CD4-positive, alpha-beta T cell treated with Interleukin-6 for 4 hours (primary cell): ENCODE measurements around the gene KCNJ4.
"Not testable (repeated sequence)": the region's sequence is repeated elsewhere in the genome, so short reads cannot be mapped to it uniquely, and the experiment has no call there.

Experiments
- DNase-seq: peaks from one replicate; pipeline ENCODE4 v3.0.0-alpha.2; 2020; ENCODE audit warnings: mixed read lengths

Gene KCNJ4

DNA sequence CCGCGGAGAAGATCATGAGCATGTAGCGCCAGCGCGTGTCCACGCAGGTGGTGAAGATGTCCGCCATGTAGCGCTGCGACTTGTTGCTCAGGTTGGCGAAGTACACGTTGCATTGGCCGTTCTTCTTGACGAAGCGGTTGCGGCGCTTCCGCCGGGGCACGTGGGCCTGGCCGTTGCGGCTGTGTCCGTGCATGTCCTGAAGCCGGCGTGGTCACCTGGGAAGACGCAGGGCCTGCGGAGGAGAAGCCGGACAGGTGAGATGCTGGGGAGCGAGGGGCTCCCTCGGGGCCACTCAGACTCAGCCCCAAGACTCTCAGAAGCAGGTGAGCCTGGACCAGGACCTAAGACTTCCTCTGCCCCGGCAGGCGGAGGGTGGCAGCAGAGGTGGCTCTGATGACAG is 27.1 kb downstream of the KCNJ4 start:
- DNase-seq, result no peak

DNA sequence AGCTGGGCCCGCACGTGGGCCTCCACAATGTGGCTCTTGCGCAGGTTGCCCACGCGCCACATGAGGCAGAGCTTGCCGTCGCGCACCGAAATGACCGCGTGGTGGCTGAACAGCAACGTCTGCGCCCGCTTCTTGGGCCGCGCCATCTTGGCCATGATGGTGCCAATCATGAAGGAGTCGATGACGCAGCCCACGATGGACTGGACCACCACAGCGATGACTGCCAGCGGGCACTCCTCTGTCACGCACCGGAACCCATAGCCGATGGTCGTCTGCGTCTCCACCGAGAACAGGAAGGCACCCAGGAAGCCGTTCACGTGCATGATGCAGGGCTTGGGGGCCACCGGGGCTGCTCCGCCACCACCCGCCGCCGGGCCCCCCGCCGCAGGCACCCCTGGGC is 27.5 kb downstream of the KCNJ4 start:
- DNase-seq, result no peak

DNA sequence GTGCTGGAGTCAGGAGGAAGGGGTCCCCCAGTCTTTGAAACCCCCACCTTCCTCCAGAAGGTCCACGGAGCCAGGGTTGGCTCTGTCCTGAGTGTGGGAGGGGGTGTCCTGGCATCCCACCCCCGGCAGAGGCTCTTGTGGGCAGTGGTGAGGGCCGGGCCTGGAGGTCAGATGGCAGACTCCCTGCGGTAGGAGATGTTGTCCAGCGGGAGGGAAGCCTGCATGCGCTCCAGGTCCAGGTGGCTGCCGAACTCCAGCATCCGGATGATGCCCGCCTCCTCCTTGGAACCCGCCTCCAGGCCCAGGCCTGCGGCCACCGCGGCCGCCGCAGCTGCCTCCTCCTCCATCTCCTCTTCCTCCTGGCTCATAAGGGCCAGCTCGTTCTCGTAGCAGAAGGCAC is 28.4 kb downstream of the KCNJ4 start:
- no peak for DNase-seq

DNA sequence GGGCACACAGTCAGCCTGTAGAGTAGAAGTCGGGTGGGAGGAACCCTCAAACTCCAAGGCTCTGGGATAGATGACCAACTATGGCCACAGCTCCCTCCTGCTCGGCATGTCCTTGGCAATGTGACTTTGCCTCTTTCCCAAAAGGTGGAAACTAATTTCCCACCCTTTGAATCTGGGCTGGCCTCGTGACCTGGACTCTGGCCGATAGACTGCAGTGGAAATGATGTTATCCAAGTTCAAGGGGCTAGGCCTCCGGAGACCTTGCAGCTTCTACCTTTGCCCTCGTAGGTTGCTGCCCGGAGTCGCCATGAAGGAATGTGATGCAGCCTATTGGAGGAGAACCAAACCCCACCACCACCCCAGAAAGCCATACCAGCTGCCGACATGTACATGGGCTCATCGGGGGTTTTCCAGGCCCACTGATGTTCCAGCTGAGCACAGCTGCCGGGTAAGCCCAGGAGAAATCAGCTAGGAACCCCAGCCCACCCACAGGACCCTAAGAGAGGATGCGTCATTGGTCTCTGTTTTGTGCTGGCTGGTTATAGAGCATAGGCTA is 30.4 kb downstream of the KCNJ4 start:
- no peak for DNase-seq

GRCh38 chr22:38423512-38424503 is 31.2 kb downstream of the KCNJ4 start:
- DNase-seq, result no peak

- no peak for DNase-seq
Observed at GRCh38 chr22:38422611-38423511, 32.1 kb downstream of the KCNJ4 start.

DNA sequence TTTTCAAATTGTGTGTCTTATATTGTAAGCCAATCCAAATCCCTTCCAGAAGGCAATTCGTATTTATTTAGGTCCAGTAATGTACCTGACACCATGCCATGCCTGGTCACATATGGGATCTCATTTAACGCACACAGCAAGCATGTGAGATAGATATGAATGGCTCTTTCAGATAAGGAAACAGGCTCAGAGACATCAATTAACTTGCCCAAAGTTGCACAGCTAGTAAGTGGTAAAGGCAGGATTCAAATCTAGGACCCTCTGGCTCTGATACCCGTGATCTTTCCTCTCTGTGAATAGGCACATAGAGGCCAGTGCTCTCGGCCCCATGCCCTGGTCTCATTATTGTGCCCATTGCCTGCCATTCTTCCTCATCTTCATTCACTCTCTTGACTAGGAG is 34.3 kb downstream of the KCNJ4 start:
- DNase-seq, result no peak

- no peak for DNase-seq
Observed at GRCh38 chr22:38419858-38420160, 35.2 kb downstream of the KCNJ4 start.

DNA sequence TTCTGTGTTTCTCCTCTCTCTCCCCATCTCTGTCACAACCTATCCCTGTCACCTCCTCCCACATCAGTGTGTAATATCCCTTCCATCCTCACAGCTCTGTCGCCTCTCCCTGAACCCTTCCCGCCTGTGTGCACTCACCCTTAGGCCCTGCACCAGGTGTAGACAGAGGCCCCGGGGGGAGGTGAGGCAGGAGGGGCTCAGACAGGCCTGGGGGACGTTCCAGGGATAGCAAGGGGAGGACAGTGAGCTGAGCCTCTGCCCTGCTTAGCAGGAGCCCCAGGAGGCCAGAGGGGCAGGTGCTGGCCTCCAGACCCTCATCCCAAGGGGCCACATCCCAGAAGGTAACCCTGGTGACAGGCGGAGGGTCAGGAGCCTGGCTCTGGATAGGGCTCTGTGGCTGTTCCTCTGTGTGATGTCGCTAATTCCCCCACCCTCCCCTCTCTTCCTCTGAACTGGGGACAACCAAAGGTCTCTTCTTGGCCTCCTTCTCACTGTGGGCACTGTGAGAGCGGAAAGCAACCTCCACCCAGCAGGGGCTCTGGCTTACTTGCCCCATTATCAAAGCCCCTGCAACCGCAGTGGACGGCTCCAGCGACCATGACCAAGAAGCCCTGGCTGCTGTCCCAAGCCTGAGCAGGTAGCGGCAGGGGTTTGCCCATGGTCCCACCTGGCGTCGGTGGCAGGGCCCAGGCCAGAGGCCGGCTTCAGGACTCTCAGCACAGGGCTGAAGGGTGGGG is 35.7 kb downstream of the KCNJ4 start:
- DNase-seq, result no peak

DNA sequence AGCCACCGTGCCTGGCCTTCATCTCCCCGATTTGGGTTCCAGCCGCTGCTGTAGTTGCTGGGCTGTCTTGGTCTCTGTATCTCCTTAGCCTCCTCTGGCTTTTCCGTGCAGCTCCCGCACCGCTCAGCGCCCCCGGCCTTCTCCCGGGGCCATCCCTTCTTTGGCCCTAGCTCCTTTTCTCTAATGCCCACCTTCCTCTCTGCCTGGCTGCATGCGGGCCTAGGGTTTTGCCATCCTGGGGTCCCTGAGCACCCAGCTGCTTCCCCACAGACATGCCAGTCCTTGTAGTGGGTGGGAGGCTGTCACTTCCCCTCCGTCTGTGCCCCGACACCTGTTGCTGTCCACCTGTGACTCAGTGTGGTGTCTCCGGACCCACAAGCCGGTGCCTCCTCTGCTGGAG is 36.4 kb downstream of the KCNJ4 start:
- DNase-seq, result no peak

GRCh38 chr22:38417252-38418060 is 37.5 kb downstream of the KCNJ4 start:
- DNase-seq, result no peak

GRCh38 chr22:38416621-38417251 is 38.3 kb downstream of the KCNJ4 start:
- DNase-seq, result no peak

DNA sequence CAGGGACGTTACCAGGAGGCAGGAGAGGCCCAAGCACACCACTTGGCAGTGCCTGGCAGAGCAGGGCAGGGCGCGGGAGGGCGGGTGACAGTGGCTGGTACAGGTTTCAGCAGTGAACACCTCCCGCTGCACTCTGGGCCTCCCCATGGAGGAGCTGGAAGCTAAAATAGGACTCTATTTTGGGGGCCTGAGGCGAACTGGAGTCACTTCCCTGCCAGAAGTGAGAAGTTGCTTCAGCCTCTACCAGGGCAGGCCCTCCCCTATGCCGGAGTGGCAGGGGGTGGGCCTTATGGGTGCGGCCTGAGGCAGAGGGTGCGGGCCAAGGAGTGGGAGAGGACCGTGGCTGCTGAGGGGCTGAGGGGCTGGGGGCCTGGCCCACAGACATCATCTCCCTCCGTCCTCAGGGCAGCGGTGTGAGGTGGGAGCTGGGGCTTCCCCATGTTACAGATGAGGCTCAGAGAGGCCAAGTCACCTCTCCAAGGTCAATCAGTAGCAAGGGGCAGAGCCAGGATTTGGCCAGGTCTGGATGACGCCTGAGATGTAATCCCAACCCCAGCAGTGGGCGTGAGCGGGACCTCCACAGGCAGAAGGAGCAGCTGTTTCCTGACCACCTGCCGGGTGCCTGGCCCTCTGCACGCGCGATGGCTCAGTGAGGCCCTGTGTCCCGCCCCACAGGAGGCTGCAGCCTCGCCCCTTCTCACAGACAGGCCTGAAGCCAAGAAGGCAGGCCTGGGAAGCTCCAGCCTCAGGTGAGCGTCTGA is 39.3 kb downstream of the KCNJ4 start:
- no peak for DNase-seq

DNA sequence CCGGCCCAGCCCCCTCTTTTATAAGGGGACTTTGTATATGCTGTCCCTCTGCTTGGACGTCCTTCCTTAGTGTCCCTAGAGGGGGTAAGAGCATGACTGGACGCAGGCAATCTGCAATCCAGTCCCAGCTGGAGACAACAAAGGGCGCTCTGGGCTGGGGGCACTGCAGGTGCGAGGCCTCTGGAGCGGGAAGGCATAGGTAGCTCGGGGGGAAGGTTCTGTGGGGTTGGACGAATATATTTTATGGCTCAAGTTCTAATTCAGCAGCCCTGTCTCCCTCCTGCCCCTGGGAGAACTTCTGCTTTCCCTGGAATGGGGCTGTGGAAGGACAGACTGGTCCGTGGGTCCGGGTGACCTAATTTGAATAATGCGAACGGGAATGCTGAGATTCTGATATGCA is 40.0 kb downstream of the KCNJ4 start:
- no peak for DNase-seq

- DNase-seq, result no peak
Observed at GRCh38 chr22:38414009-38414395, 41.0 kb downstream of the KCNJ4 start.

DNA sequence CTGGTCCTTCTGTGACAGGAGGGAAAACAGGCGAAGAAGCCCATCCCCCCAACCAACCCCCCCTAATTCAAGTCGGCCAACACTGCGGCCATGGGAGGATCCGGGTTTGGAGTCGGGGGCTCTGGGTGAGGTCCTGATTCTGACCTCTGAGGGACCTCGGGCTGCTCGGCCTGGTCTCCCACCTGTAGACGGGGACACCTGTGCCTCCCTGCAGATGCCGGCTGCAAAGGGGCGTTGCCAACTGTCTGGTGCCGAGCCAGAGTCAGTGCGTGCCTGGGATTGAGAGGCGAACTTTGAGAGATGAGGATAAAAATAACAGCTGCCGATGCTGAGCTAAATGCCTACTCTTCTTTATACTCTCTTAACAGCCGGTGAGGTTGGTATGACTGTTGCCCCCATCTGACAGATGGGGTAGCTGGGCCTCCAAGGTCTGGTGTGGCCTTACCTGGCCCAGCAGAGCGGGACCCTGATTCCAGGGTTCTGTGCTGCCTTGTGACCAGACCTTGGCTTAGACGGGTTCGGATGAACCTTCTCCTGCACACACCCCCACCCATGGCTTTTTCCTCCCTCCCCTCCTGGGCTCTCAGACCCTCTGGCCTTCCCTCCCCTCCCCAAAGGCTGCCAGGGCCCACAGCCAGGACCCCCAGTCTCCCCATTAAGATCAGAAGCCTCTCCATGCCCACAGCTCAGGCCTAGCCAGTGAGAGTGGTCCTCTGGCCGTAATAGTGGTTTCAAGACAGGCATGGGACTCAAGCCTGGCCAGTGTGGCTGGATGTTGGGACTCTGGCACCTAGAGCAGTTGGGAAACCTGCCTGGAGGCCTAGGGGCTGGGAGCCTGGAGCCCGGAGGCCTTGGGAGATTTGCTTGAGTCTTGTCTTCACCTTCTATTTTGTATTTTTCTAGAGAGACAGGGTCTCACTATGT is 41.7 kb downstream of the KCNJ4 start:
- no peak for DNase-seq

DNA sequence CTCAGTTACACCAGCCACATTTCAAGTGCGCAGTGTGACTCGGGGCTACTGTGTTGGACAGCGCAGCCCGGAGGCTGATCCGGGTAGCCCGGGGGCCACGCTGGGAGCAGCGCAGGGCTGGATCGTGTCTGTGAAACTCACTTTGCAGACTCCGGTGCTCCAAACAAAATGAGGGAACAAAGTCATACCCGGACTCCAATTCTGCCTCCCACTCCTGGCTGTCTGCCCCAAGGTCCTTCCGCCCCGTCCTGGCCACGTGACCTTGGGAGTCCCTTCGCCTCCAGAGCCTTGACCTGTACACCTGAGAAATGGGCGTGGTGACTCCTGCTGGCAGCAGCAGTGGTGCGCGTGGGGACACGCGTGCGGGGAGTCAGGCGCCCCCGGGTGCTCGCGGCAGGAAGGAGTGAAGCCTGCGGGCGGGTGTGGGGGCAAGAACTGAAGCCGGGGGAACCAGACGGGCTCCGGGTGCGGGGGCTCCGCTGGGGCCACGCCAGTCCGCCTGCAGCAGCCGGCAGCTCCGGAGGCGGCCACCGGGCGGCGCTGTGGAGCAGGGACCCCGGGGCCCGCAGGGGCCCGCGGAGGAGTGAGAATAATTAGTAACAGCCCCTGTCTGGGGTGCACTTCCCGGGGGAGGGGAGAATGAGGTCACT is 42.4 kb downstream of the KCNJ4 start:
- peak; percentile 42 for DNase-seq

GRCh38 chr22:38411016-38411415 is 44.0 kb downstream of the KCNJ4 start:
- DNase-seq, result no peak

GRCh38 chr22:38409916-38410315 is 45.1 kb downstream of the KCNJ4 start:
- DNase-seq, result not testable (repeated sequence)
